NCI-H2081 treated with DMSO at 0.1 percent for 48 hours (cell line): ENCODE data around the gene BHLHA15.

Source experiments
- DNase-seq: peaks from one replicate; lab custom pipeline; 2025; lab: John Stamatoyannopoulos, UW

Gene BHLHA15

DNA sequence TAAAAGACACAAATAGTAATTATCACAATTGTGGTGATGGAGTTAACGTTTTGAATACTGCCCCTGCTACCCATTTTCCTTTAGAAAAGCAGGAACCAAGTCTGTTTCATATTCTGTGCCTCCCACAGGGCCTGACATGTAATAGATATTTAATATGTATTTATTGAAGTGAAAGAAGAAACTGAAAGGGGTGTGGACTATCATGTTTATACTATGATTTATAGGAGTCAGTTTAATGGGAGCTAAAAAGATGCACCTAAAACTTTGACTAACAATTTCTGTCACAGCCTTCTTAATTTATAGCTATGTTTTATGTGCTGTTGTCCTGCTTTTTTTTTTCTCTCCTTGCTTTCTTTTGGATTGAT is 24.1 kb upstream of the BHLHA15 start:
- no peak for DNase-seq

DNA sequence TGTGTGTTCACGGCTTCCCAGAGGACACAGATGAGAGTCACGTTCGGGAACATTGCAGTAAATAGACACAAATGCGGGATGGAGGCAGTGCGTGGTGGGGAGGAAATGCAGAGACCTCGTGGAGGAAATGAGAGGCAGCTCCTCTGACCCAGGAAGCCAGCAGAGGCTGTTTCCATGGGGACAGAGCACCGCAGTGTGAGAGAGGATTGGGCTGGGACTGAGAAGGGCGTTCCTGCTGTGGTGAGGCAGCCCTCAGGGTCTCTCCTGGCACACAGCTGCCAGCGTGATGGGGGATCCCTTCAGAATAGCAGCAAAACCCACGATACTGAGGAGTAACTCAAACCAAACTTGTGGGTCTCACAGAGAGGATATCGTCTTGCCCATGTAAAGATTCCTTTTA is 21.7 kb upstream of the BHLHA15 start:
- DNase-seq: no peak

DNA sequence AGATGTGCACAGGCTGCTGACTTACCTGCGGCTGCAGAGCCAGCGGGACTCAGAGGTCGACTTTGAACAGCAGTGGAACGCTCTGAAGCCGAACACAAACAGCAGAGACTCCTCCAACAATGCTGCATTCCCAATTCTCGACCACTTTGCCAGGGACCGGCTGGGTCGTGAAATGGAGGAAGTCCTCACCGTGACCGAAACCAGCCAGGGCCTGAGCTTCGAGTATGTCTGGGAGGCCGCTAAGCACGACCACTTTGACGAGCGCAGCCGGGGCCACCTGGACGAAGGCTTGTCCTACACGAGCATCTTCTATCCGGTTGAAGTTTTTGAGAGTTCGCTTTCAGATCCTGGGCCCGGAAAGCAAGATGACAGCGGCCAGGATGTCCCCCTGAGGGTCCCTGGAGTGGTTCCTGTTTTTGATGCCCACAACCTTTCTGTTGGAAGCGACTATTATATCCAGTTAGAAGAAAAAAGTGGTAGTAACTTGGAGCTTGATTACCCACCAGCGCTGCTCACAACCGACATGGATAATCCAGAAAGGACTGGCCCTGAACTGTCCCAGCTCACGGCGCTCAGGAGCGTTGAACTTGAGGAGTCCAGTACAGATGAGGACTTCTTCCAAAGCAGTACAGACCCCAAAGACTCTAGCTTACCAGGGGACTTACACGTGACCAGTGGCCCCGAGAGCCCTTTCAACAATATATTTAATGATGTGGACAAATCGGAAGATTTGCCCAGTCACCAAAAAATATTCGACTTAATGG is 19.4 kb upstream of the BHLHA15 start:
- no peak for DNase-seq

DNA sequence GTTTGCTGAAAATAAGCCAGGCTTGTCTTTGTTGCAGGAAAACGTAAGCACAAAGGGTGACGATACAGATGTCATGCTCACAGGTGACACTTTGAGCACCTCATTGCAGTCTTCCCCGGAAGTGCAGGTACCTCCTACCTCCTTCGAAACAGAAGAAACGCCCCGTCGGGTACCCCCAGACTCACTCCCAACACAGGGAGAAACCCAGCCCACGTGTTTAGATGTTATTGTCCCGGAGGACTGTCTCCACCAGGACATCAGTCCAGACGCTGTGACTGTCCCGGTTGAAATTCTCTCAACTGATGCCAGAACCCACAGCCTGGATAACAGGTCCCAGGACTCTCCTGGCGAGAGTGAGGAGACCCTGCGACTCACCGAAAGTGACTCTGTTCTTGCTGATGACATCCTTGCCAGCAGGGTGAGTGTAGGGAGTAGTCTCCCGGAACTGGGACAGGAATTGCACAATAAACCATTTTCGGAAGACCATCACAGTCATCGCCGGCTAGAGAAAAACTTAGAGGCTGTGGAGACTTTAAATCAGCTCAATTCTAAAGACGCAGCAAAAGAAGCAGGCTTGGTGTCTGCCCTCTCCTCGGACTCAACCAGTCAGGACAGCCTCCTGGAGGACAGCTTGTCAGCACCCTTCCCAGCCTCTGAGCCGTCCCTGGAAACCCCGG is 18.3 kb upstream of the BHLHA15 start:
- DNase-seq: no peak

DNA sequence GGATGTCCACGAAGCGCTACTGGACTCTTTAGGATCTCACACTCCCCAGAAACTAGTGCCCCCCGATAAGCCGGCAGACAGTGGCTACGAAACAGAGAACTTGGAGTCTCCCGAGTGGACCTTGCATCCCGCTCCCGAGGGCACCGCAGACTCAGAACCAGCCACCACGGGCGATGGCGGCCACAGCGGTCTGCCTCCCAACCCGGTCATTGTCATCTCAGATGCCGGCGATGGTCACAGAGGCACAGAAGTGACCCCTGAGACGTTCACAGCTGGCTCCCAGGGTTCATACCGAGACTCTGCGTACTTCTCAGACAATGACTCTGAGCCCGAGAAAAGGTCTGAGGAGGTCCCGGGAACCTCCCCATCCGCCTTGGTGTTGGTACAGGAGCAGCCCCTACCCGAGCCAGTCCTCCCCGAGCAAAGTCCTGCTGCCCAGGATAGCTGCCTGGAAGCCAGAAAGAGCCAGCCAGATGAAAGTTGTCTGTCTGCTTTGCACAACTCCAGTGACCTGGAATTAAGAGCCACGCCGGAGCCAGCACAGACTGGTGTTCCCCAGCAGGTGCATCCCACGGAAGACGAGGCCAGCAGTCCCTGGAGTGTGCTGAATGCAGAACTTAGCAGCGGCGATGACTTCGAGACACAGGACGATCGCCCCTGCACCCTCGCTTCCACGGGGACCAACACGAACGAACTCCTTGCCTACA is 17.6 kb upstream of the BHLHA15 start:
- no peak for DNase-seq

DNA sequence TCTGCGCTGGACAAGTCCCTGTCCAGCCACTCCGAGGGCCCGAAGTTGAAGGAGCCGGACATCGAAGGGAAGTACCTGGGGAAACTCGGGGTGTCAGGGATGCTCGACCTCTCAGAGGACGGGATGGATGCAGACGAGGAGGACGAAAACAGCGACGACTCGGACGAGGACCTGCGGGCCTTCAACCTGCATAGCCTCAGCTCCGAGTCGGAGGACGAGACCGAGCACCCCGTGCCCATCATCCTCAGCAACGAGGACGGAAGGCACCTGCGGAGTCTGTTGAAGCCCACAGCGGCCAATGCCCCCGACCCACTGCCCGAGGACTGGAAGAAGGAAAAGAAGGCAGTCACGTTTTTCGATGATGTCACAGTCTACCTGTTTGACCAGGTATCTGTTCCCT is 17.1 kb upstream of the BHLHA15 start:
- DNase-seq: no peak

GRCh38 chr7:98194672-98195457 is 16.4 kb upstream of the BHLHA15 start:
- DNase-seq: no peak

GRCh38 chr7:98196706-98197605 is 14.3 kb upstream of the BHLHA15 start:
- no peak for DNase-seq

GRCh38 chr7:98199131-98199530 is 12.1 kb upstream of the BHLHA15 start:
- DNase-seq: no peak

GRCh38 chr7:98200364-98200763 is 10.9 kb upstream of the BHLHA15 start:
- no peak for DNase-seq

DNA sequence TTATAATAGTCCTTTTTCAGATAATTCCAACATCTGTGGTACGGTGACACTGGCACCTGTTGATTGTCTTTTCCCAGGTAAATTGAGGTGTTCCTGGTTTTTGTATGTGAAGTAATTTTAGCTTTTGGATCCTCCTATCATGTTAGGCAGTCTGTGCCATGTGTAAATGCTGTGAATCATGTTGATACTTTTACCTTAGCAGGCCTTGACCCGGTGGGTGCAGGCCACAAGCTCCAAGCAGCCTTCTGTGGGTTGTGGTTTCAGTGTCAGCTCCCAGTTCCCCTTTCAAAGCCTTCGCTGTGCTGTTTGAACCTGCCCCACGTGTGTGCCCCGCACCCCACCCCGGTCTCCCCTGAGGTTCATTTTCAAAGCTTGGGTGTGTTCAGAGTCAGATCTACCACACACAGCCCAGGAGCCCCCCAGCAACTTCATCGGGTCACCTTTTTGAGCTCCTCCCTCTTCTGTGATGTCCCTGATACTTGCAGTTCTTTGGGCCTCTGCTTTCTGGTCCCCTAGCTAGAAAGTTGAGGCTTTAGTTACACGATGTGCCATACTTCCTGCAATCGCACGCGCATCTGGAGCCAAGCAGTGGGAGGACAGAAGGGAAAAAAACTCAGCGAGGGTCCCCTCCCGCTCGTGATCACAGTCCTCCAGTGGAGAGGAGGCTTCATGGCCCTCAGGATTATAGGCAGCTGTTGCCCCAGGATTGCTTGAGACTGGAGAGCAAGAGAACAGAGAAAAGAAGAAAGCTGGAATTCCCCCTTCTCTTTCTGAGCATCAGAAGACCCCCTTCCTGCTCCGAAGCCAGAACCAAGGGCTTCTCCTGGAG is 8.7 kb upstream of the BHLHA15 start:
- DNase-seq: no peak

DNA sequence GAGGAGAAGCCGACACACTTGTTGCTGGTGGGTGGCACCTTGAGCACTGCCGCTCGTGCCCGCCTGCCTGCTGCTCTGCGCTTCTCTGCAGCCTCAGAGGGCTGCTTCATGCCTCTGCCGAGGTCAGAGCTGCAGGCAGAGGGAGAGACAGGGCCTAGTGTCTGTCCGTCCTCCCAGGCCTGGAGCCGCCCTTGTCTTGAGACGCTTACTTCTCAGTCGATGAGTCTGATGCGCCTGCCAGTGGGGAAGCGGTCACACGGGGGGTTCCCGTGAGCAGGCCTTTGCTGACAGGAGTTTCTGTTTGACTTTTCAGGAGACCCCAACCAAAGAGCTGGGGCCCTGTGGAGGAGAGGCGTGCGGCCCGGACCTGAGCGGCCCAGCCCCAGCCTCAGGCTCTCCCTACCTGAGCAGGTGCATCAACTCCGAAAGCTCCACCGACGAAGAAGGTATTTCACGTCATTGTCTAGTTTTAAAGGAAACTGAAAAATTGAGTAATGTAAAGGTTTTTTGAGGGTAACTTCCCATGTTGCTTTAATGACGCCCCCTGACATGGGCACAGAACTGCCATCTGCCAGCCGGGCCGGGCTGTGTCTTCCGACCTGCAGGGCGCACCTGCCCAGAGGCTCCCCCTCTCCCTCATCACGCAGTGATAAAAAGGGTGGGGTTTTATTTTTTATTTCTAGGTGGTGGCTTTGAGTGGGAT is 7.8 kb upstream of the BHLHA15 start:
- DNase-seq: no peak

DNA sequence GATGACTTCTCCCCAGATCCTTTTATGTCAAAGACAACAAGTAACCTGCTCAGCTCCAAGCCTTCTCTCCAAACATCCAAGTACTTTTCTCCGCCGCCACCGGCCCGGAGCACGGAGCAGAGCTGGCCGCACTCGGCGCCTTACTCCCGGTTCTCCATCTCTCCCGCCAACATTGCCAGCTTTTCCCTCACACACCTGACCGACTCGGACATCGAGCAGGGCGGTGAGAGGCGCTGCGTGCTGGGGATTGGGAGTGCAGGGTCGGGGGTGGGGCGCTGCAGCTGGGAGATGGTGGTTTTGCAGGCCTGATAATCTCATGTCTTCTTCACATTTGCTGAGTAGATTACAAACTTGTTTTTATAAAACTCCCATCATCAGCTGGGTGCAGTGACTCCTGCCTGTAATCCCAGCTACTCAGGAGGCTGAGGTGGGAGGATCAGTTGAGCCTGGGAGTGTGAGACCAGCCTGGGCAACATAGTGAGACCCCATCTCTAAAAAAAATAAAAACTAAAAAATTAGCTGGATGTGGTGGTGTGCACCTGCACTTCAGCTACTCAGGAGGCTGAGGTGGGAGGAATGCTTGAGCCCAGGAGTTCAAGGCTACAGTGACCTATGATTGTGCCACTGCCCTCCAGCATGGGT is 7.2 kb upstream of the BHLHA15 start:
- DNase-seq: no peak

- DNase-seq: no peak
Measured at GRCh38 chr7:98204670-98205069, 6.6 kb upstream of the BHLHA15 start.

- no peak for DNase-seq
Measured at GRCh38 chr7:98205162-98205845, 5.9 kb upstream of the BHLHA15 start.

DNA sequence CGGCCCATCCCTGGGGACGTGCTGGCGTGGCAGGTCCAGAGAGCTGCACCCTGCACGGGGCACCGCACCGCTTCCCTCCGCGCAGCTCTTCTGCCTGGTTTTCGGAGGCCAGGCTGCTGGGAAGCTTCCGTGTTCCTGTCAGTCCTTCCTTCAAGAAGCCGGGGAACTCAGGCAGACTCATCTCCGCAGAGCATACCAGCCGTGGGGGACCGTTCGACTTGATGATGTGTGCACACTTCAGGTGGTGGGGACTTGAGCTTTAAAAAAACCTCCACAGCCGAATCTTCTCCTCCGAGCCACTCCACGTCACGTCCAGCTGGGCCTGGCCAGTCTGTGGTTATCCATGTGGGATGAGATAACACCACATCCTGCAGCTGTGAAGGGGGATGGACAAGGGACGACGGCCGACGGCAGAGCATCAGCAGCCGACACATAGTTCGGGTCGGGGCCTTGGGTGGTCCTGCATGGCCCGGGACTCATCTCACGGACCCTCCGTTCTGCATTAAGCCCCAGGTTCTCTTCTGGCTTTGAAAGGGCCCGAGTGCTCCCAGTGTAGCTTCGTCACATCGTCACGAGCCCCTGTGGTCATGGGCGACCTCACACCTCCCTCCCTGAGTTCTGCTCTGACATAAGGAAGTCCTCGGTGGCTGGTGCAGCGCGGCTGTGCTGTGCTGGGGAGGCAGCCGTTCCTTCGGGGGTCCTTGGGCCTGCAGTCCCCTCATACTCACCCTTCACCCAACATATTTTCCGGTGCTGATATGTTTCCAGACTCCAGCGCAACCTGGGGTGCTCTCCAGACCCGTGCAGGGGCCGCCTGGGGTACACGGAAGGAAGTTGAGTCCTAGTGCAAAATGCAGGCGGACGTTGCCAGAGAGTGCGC is 4.5 kb upstream of the BHLHA15 start:
- no peak for DNase-seq

GRCh38 chr7:98209166-98209920 is 1.9 kb upstream of the BHLHA15 start:
- no peak for DNase-seq
